ENCODE results near the gene CEACAM6. TPM values are rescaled to one million over a fixed set of nuclear protein-coding genes. Genes with fewer than 3 reads are reported as not detected.
A peak's percentile ranks its signal among the peaks of the same experiment; 100 is the strongest.

CEACAM6 gene
- total and polyA plus RNA-seq, 7 donors = 0.03 to 0.27 (median 0.10) TPM; not detected in 3

- WGBS, 3 donors = 49 to 63% (median 50%) methylated on average over 4 of the region's 4 CpGs
- Histone ChIP-seq H3K4me3 (no peak overlapping the region), H3K4me1 (no peaks in the 10 kb centered on the region), H3K9me3 (no peaks in the 10 kb centered on the region), H3K36me3 (ENCODE audit: insufficient read depth in 1 of 2, low read depth in 1 of 2) (no peaks in the 10 kb centered on the region), H3K27ac (no peak overlapping the region), H3K27me3 (ENCODE audit: insufficient read depth in 3 of 3, low read length in 2 of 3) (no peaks in the 10 kb centered on the region)
- no peak for TF ChIP-seq CTCF (IDR thresholded peaks at IDR 0.05)
- no peak for ATAC-seq
- peak in 1 of 2 donors; percentile 46 for DNase-seq
- intact Hi-C loops (cut with DNase I) = no loop called here
Observed at GRCh38 chr19:41810301-41810700, 55.0 kb downstream of the CEACAM6 start.

GRCh38 chr19:41811036-41811435, 55.7 kb downstream of the CEACAM6 start:
- H3K27me3 ChIP-seq (ENCODE audit: insufficient read depth in 3 of 3, low read length in 2 of 3) = no peaks in the 10 kb centered on the region
- no peak for DNase-seq

GRCh38 chr19:41811981-41812380, 56.7 kb downstream of the CEACAM6 start:
- Histone ChIP-seq H3K27ac (no peak overlapping the region), H3K27me3 (ENCODE audit: insufficient read depth in 3 of 3, low read length in 2 of 3) (no peaks in the 10 kb centered on the region), H3K36me3 (ENCODE audit: insufficient read depth in 1 of 2, low read depth in 1 of 2) (no peaks in the 10 kb centered on the region), H3K4me3 (no peak overlapping the region), H3K9me3 (no peaks in the 10 kb centered on the region), H3K4me1 (no peaks in the 10 kb centered on the region)
- intact Hi-C loops (cut with DNase I) = no loop called here
- no peak for ATAC-seq
- WGBS, 3 donors = 60 to 64% (median 63%) methylated on average over 3 of the region's 3 CpGs
- DNase-seq = no peak
- TF ChIP-seq CTCF (IDR thresholded peaks at IDR 0.05) = no peak

More at GRCh38 chr19:41811036-41811435, 55.7 kb downstream of the CEACAM6 start:
- intact Hi-C loops (cut with DNase I) = no loop called here
- Histone ChIP-seq H3K36me3 (ENCODE audit: insufficient read depth in 1 of 2, low read depth in 1 of 2) (no peaks in the 10 kb centered on the region), H3K9me3 (no peaks in the 10 kb centered on the region), H3K4me1 (no peaks in the 10 kb centered on the region), H3K4me3 (no peak overlapping the region), H3K27ac (no peak overlapping the region)
- ATAC-seq = peak in 1 of 4 donors; percentile 25
- 56 to 65% (median 57%) methylated on average over 3 of the region's 3 CpGs for WGBS, 3 donors
- no peak for TF ChIP-seq CTCF (IDR thresholded peaks at IDR 0.05)

- no peak for TF ChIP-seq CTCF (IDR thresholded peaks at IDR 0.05)
- 45 to 64% (median 51%) methylated on average over 4 of the region's 4 CpGs for WGBS, 3 donors
- Histone ChIP-seq H3K4me1 (no peaks in the 10 kb centered on the region), H3K27ac (no peak overlapping the region), H3K9me3 (no peaks in the 10 kb centered on the region), H3K4me3 (no peak overlapping the region), H3K36me3 (ENCODE audit: insufficient read depth in 1 of 2, low read depth in 1 of 2) (no peaks in the 10 kb centered on the region), H3K27me3 (ENCODE audit: insufficient read depth in 3 of 3, low read length in 2 of 3) (no peaks in the 10 kb centered on the region)
- intact Hi-C loops (cut with DNase I) = no loop called here
- no peak for ATAC-seq
- no peak for DNase-seq
Observed at GRCh38 chr19:41813911-41814310, 58.6 kb downstream of the CEACAM6 start.

GRCh38 chr19:41815301-41815700, 60.0 kb downstream of the CEACAM6 start:
- Histone ChIP-seq H3K36me3 (ENCODE audit: insufficient read depth in 1 of 2, low read depth in 1 of 2) (no peaks in the 10 kb centered on the region), H3K9me3 (no peaks in the 10 kb centered on the region), H3K27me3 (ENCODE audit: insufficient read depth in 3 of 3, low read length in 2 of 3) (peaks cover 0 to 1% (median under 1%) of the 10 kb centered on the region in 3 donors), H3K4me3 (no peak overlapping the region), H3K27ac (no peak overlapping the region), H3K4me1 (no peaks in the 10 kb centered on the region)
- 55 to 72% (median 68%) methylated on average over 4 of the region's 4 CpGs for WGBS, 3 donors
- intact Hi-C loops (cut with DNase I) = no loop called here
- no peak for ATAC-seq
- no peak for TF ChIP-seq CTCF (IDR thresholded peaks at IDR 0.05)
- DNase-seq = no peak
